DOHH2 (cell line): ENCODE measurements around the gene SLC8A1.

Experiments used
- H3F3A ChIP-seq: fragments of 200-600 bp; sonication (generic), shearing (Covaris generic); 2 replicates; pipeline ENCODE4 v1.6.0; 2016; ENCODE audit warnings: antibody characterized with exemption, mild to moderate bottlenecking; ENCODE audit not compliant: control insufficient read depth, insufficient read depth
- H3K27ac ChIP-seq: fragments of 200-600 bp; sonication (generic); 2 replicates; pipeline ENCODE4 v1.5.1; 2014; ENCODE audit warnings: low read depth, mild to moderate bottlenecking, low read length, moderate library complexity
- H3K27me3 ChIP-seq: fragments of 200-600 bp; sonication (generic); 2 replicates; pipeline ENCODE4 v1.6.1; 2014; ENCODE audit warnings: mild to moderate bottlenecking, low read length, mixed read lengths; ENCODE audit not compliant: control insufficient read depth
- H3K36me3 ChIP-seq: fragments of 200-600 bp; sonication (generic); 2 replicates; pipeline ENCODE4 v1.6.1; 2014; ENCODE audit warnings: mild to moderate bottlenecking, low read length, moderate library complexity, mixed read lengths; ENCODE audit not compliant: control insufficient read depth
- H3K4me1 ChIP-seq: fragments of 200-600 bp; sonication (generic); 2 replicates; pipeline ENCODE4 v1.6.1; 2014; ENCODE audit warnings: mild to moderate bottlenecking, low read length, mixed read lengths; ENCODE audit not compliant: control insufficient read depth
- H3K4me2 ChIP-seq: fragments of 200-600 bp; sonication (generic); 2 replicates; pipeline ENCODE4 v1.6.0; 2014; ENCODE audit warnings: mild to moderate bottlenecking, low read length, moderate library complexity
- H3K4me3 ChIP-seq: fragments of 200-600 bp; sonication (generic); 2 replicates; pipeline ENCODE4 v1.5.1; 2014; ENCODE audit warnings: mild to moderate bottlenecking, low read length, mixed read lengths
- H3K79me2 ChIP-seq: fragments of 200-600 bp; sonication (generic); 2 replicates; pipeline ENCODE4 v1.6.1; 2014; ENCODE audit warnings: mild to moderate bottlenecking, low read length, mixed read lengths; ENCODE audit not compliant: control insufficient read depth
- H3K9me2 ChIP-seq: fragments of 200-600 bp; sonication (generic); replicated peaks from 2 replicates; pipeline ENCODE4 v1.6.1; 2014; ENCODE audit warnings: mild to moderate bottlenecking, low read length, mixed read lengths; ENCODE audit not compliant: control insufficient read depth
- H3K9me3 ChIP-seq: fragments of 200-600 bp; sonication (generic); 2 replicates; pipeline ENCODE4 v1.6.1; 2014; ENCODE audit warnings: antibody characterized with exemption, low read length, mixed read lengths; ENCODE audit not compliant: control insufficient read depth, insufficient read depth
- H4K20me1 ChIP-seq: fragments of 200-600 bp; sonication (generic); 2 replicates; pipeline ENCODE4 v1.6.0; 2014; ENCODE audit warnings: low read depth, mild to moderate bottlenecking, antibody characterized with exemption, low read length, moderate library complexity; ENCODE audit not compliant: control insufficient read depth, insufficient read depth
- EZH2phosphoT487 ChIP-seq: fragments of 200-600 bp; sonication (generic); IDR thresholded peaks from 2 replicates; pipeline ENCODE4 v1.6.1; 2017; ENCODE audit warnings: borderline replicate concordance, mild to moderate bottlenecking, antibody characterized with exemption, low read length, moderate library complexity, mixed read lengths
- TF ChIP-seq, protein P1 (sequence below): fragments of 200-600 bp; sonication (generic); IDR thresholded peaks from one replicate; pipeline ENCODE4 v1.5.1; 2014; ENCODE audit warnings: antibody characterized with exemption, mild to moderate bottlenecking, low read depth, low read length; ENCODE audit not compliant: poor library complexity, severe bottlenecking

SLC8A1 gene

DNA sequence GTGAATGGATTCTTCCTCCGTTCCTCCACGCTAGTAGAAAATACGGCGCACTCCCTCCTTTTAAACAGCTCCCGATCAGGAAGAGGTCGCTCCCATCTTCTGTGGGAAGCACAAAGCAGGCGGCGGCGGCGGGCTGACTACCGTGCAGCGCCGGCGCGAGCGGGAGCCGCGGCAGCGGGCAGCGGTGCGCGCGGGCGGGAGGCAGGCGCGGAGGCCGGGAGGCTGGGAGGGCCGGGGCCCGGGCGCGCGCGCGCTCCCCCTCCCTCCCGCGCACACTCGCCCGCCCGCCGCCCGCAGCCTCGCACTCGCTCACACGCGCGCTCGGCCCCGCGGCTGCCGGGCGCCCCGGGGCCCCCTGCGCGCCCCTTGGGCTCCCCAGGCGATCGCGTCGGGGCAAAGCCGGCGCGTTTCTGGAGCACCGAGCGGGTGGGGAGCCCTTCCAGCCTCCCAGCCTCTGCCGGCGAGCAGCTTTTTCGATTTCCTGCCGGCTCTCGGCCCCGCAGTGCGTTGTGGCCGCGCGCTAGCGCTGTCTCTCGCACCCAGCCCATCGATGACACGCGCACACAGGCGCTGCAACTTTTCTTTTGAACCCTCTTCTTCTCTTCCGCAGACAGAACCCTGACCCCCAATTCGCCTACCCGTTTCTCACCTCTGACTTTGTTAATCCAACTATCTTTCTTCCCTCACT, at the start of gene SLC8A1:
TSS of gene SLC8A1 (minus strand) at position 173 of the 688 bp plus-strand sequence.
- H3K27ac ChIP-seq = peak within 1 kb of the TSS; percentile 91
- TF ChIP-seq, protein P1, sequence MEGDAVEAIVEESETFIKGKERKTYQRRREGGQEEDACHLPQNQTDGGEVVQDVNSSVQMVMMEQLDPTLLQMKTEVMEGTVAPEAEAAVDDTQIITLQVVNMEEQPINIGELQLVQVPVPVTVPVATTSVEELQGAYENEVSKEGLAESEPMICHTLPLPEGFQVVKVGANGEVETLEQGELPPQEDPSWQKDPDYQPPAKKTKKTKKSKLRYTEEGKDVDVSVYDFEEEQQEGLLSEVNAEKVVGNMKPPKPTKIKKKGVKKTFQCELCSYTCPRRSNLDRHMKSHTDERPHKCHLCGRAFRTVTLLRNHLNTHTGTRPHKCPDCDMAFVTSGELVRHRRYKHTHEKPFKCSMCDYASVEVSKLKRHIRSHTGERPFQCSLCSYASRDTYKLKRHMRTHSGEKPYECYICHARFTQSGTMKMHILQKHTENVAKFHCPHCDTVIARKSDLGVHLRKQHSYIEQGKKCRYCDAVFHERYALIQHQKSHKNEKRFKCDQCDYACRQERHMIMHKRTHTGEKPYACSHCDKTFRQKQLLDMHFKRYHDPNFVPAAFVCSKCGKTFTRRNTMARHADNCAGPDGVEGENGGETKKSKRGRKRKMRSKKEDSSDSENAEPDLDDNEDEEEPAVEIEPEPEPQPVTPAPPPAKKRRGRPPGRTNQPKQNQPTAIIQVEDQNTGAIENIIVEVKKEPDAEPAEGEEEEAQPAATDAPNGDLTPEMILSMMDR = no peak
- no peak for TF ChIP-seq EZH2phosphoT487
- no peaks in the 10 kb centered on the region for H4K20me1 ChIP-seq
- H3K4me3 ChIP-seq = peak within 1 kb of the TSS; percentile 99
- peaks cover 18% of the 10 kb centered on the region for H3F3A ChIP-seq
- no peaks in the 10 kb centered on the region for H3K9me3 ChIP-seq
- no peaks in the 10 kb centered on the region for H3K27me3 ChIP-seq
- H3K79me2 ChIP-seq = peaks cover 48% of the 10 kb centered on the region
- H3K36me3 ChIP-seq = peaks cover 15% of the 10 kb centered on the region
- H3K9me2 ChIP-seq = no peaks in the 10 kb centered on the region
- peaks cover 65% of the 10 kb centered on the region for H3K4me1 ChIP-seq
- peak within 1 kb of the TSS; percentile 96 for H3K4me2 ChIP-seq

DNA sequence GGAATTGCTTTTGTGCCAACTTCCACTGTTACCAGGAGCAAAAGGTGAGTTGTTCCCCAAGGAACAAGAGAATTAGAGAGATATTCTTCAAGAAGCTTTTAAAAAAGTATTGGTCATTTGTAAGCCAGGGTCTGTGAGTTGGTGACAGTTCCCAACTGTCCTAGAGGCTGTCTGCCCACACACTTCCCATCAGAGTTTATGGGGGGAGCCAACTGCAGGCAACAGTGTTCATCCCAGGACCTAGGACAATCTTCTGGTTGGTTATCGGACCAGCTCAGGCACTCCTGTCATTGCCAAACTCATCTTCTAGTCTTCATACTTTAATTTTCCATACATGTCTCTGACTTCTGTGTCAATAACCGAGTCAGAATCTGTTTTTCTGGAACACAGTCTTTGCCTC, 47.5 kb upstream of the SLC8A1 start:
- Histone ChIP-seq H3K4me3 (no peak overlapping the region), H3K9me3 (no peaks in the 10 kb centered on the region), H3K27me3 (no peaks in the 10 kb centered on the region), H3K27ac (no peak overlapping the region), H3F3A (no peaks in the 10 kb centered on the region), H3K9me2 (no peaks in the 10 kb centered on the region), H3K36me3 (no peaks in the 10 kb centered on the region), H3K4me2 (no peak overlapping the region), H4K20me1 (no peaks in the 10 kb centered on the region), H3K4me1 (peaks cover 17% of the 10 kb centered on the region), H3K79me2 (no peaks in the 10 kb centered on the region)
- TF ChIP-seq, protein P1 = no peak

DNA sequence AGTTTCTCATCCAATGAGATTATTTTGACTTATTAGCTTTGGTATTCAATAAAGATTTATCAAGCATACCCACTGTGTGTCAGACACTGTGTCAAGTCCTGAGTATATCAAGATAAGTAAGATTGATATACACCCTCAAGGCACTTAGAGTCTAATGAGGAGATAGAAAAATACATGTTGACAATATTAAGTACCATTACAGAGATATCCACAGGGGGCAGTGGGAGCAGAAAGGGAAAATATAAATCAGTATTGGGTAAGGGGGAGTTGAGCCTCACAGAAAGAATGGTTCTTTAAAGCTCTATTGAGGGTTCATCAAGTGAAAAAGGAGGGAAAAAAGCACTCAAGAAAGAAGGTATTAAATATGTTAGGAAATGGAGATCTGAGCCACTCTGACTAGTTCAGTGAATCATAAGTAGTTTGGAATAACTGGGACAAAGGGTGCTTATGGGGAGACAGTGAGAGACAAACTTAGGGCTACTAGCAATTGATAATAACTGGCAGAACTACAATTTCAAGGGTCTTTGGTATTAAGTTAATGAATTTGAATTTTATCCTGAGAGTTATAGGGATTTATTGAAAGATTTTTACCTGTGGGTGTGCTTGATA, 45.5 kb upstream of the SLC8A1 start:
- TF ChIP-seq, protein P1 = no peak
- no peak for TF ChIP-seq EZH2phosphoT487

More for the DNA sequence above, 45.5 kb upstream of the SLC8A1 start:
- no peaks in the 10 kb centered on the region for H3K27me3 ChIP-seq
- no peaks in the 10 kb centered on the region for H3K9me3 ChIP-seq
- H4K20me1 ChIP-seq = no peaks in the 10 kb centered on the region
- no peaks in the 10 kb centered on the region for H3K36me3 ChIP-seq
- no peaks in the 10 kb centered on the region for H3K79me2 ChIP-seq
- peaks cover 17% of the 10 kb centered on the region for H3K4me1 ChIP-seq
- H3K9me2 ChIP-seq = no peaks in the 10 kb centered on the region
- H3F3A ChIP-seq = no peaks in the 10 kb centered on the region
- H3K27ac ChIP-seq = no peak overlapping the region
- H3K4me3 ChIP-seq = no peak overlapping the region
- no peak overlapping the region for H3K4me2 ChIP-seq
